Measurements from ENCODE around the gene AK1. TPM values are rescaled to one million over a fixed set of nuclear protein-coding genes. Genes with fewer than 3 reads are reported as not detected.

The AK1 gene
- total and polyA plus RNA-seq, 2 of the 13 experiments (the other 11 are each of a cell fraction or from before 2014, with no cell fraction given), result 19.1 to 32.8 TPM

DNA sequence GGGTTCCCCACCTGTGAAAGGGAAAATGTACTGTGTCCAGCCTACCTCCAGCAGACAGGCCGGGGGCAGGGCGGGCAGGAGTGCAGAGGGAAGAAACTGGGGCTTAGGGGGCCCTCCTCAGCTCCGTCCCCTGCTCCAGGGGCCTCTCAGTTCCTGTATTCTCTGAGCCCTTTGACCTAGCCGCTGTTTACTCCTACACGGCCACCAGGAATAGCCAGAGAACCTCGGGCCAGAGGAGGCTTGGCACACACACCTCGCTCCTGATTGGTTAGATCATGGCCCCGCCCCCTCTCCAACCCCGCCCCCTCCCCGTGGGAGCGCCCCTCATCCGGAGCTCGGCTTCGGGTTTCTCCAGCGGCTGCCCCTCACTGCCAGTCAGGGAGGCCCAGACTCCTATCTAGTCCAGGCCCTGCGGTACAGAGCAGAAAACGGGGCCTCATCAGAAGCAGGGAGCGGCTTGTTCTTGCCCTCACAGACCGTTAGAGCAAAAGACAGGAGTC lies 19.8 kb upstream of the AK1 start (continued):
- TF ChIP-seq, protein P1, sequence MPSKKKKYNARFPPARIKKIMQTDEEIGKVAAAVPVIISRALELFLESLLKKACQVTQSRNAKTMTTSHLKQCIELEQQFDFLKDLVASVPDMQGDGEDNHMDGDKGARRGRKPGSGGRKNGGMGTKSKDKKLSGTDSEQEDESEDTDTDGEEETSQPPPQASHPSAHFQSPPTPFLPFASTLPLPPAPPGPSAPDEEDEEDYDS (CRISPR knock-in tag; IDR thresholded peaks at IDR 0.05), result 0 out of 2 replicates have a peak, but pooled peaks have one; percentile 38
- TF ChIP-seq, protein P2, sequence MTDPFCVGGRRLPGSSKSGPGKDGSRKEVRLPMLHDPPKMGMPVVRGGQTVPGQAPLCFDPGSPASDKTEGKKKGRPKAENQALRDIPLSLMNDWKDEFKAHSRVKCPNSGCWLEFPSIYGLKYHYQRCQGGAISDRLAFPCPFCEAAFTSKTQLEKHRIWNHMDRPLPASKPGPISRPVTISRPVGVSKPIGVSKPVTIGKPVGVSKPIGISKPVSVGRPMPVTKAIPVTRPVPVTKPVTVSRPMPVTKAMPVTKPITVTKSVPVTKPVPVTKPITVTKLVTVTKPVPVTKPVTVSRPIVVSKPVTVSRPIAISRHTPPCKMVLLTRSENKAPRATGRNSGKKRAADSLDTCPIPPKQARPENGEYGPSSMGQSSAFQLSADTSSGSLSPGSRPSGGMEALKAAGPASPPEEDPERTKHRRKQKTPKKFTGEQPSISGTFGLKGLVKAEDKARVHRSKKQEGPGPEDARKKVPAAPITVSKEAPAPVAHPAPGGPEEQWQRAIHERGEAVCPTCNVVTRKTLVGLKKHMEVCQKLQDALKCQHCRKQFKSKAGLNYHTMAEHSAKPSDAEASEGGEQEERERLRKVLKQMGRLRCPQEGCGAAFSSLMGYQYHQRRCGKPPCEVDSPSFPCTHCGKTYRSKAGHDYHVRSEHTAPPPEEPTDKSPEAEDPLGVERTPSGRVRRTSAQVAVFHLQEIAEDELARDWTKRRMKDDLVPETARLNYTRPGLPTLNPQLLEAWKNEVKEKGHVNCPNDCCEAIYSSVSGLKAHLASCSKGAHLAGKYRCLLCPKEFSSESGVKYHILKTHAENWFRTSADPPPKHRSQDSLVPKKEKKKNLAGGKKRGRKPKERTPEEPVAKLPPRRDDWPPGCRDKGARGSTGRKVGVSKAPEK (CRISPR knock-in tag; IDR thresholded peaks at IDR 0.05; ENCODE audit: borderline replicate concordance), result no peak
- TF ChIP-seq PHF21A (CRISPR knock-in tag; IDR thresholded peaks at IDR 0.05) (peak; percentile 87), ZNF878 (CRISPR knock-in tag; IDR thresholded peaks at IDR 0.05) (no peak), TBL1XR1 (IDR thresholded peaks at IDR 0.05; ENCODE audit: borderline replicate concordance, low read length, partially characterized antibody) (no peak), PHB2 (IDR thresholded peaks at IDR 0.05; ENCODE audit: partially characterized antibody) (no peak), ASH2L (IDR thresholded peaks at IDR 0.05; ENCODE audit: insufficient read length, low read depth, low read length) (peak; percentile 32), HNRNPK (IDR thresholded peaks at IDR 0.05; ENCODE audit: low read depth, low read length, poor library complexity, severe bottlenecking) (no peak), ZNF788 (CRISPR knock-in tag; IDR thresholded peaks at IDR 0.05; ENCODE audit: borderline replicate concordance) (no peak; the same call in 1 of the 2 replicates), NFKB2 (CRISPR knock-in tag; IDR thresholded peaks at IDR 0.05; ENCODE audit: borderline replicate concordance) (peak; percentile 15; the same call in 1 of the 2 replicates), IRF2 (CRISPR knock-in tag; IDR thresholded peaks at IDR 0.05) (peak; percentile 54; the same call in 1 of the 2 replicates), ZNF20 (CRISPR knock-in tag; IDR thresholded peaks at IDR 0.05) (no peak), HOXD1 (CRISPR knock-in tag; IDR thresholded peaks at IDR 0.05) (no peak), ZNF746 (CRISPR knock-in tag; IDR thresholded peaks at IDR 0.05) (peak; percentile 72; the same call in 1 of the 2 replicates), NFKBIZ (CRISPR knock-in tag; IDR thresholded peaks at IDR 0.05) (no peak), ZNF530 (CRISPR knock-in tag; IDR thresholded peaks at IDR 0.05; ENCODE audit: low read depth) (no peak), NR2F1 (CRISPR knock-in tag; IDR thresholded peaks at IDR 0.05) (peak; percentile 70 to 84; a peak in 3 of 4 replicates), ERF (CRISPR knock-in tag; IDR thresholded peaks at IDR 0.05) (no peak), ZNF792 (CRISPR knock-in tag; IDR thresholded peaks at IDR 0.05) (peak; percentile 10; the same call in 1 of the 2 replicates), HNF4G (IDR thresholded peaks at IDR 0.05; ENCODE audit: borderline replicate concordance, low read depth, low read length) (peak; percentile 80), HNF4G (CRISPR knock-in tag; IDR thresholded peaks at IDR 0.05; ENCODE audit: borderline replicate concordance, low read depth) (no peak)
- TF ChIP-seq, protein P3, sequence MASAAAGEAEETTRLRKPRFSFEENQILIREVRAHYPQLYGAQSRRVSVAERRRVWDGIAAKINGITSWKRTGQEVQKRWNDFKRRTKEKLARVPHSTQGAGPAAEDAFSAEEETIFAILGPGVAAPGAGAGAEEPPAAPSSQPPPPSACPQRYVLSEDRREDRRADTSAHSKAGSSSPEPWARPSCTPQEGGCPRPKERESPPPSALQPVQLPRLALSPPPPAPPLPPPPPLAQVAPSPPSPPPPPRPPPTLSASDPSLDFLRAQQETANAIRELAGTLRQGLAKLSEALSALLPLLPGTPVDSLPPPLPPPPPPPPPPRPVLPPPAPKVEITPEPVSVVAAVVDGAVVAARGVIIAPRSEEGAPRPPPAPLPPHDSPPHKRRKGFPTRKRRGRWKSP (CRISPR knock-in tag; IDR thresholded peaks at IDR 0.05), result peak; percentile 29; the same call in 1 of the 2 replicates
- TF ChIP-seq, protein P4, sequence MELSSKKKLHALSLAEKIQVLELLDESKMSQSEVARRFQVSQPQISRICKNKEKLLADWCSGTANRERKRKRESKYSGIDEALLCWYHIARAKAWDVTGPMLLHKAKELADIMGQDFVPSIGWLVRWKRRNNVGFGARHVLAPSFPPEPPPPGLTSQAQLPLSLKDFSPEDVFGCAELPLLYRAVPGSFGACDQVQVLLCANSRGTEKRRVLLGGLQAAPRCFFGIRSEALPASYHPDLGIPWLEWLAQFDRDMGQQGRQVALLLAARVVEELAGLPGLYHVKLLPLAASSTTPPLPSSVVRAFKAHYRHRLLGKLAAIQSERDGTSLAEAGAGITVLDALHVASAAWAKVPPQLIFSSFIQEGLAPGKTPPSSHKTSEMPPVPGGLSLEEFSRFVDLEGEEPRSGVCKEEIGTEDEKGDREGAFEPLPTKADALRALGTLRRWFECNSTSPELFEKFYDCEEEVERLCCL (CRISPR knock-in tag; IDR thresholded peaks at IDR 0.05; ENCODE audit: borderline replicate concordance), result no peak
- TF ChIP-seq, protein P5, sequence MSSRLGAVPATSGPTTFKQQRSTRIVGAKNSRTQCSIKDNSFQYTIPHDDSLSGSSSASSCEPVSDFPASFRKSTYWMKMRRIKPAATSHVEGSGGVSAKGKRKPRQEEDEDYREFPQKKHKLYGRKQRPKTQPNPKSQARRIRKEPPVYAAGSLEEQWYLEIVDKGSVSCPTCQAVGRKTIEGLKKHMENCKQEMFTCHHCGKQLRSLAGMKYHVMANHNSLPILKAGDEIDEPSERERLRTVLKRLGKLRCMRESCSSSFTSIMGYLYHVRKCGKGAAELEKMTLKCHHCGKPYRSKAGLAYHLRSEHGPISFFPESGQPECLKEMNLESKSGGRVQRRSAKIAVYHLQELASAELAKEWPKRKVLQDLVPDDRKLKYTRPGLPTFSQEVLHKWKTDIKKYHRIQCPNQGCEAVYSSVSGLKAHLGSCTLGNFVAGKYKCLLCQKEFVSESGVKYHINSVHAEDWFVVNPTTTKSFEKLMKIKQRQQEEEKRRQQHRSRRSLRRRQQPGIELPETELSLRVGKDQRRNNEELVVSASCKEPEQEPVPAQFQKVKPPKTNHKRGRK (CRISPR knock-in tag; IDR thresholded peaks at IDR 0.05), result no peak

All from HepG2 (cell line).